Measurements from ENCODE around the gene LRP2BP.
"Not testable (repeated sequence)": the region's sequence is repeated elsewhere in the genome, so short reads cannot be mapped to it uniquely, and the experiment has no call there.

The LRP2BP gene

GRCh38 chr4:185325721-185326120 lies 70.0 kb downstream of the LRP2BP start:
- DNase-seq (ENCODE audit: low spot score): not testable (repeated sequence)

DNA sequence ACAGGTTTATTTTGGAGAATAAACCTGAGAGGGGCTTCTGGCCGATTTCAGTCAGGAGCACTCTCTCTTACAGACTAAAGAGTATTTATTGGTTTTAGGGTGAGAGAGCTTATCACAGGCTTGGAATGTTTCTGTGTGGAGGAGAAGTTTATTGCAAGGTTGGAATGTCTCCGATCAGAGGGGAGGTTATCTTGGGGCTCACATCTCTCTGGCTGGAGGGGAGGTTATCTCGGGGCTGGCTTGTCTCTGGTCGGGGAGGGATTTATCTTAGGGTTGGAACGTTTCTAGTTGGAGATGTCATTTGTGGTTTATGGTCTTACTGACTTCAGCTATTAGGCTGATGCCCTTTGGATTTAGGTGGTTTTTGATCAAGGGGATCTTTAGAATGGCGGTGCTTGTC lies 71.4 kb downstream of the LRP2BP start:
- DNase-seq (ENCODE audit: low spot score): not testable (repeated sequence)

DNA sequence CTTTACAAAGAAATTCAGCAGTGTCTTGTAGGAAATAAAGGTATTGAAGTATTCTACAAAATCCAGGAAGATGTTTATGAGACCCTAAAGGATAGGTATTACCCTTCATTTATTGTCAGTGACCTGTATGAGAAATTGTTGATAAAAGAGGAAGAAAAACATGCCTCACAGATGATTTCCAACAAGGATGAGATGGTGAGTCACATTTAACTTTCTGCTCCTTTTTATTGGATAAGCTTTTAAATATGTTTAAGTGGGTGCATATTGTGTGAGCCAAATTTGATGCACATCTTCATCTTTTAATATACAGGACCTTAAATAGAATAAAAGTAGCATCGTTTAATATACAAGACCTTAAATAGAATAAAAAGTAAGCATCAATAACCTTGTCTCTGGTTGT lies 72.1 kb downstream of the LRP2BP start:
- DNase-seq (ENCODE audit: low spot score): no peak

GRCh38 chr4:185322803-185323202 lies 72.9 kb downstream of the LRP2BP start:
- DNase-seq (ENCODE audit: low spot score): no peak

- peak; percentile 15 for DNase-seq (ENCODE audit: low spot score)
Measured at GRCh38 chr4:185318679-185319078, 77.0 kb downstream of the LRP2BP start.

- no peak for DNase-seq (ENCODE audit: low spot score)
Measured at GRCh38 chr4:185317880-185318279, 77.8 kb downstream of the LRP2BP start.

DNA sequence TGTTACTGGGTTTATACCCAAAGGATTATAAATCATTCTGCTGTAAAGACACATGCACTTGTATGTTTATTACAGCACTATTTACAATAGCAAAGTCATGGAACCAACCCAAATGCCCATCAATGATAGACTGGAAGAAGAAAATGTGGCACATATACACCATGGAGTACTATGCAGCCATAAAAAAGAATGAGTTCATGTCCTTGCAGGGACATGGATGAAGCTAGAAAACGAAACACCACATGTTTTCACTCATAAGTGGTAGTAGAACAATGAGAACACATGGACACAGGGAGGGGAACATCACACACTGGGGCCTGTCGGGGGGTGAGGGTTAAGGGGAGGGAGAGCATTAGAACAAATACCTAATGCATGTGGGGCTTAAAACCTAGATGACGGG lies 78.3 kb downstream of the LRP2BP start:
- not testable (repeated sequence) for DNase-seq (ENCODE audit: low spot score)

All from hematopoietic multipotent progenitor cell treated with erythropoietin and hydrocortisone succinate and interleukin-3 and kit ligand, for 15 days (in vitro differentiated cells).